ENCODE data around the gene MAT2B. TPM values are rescaled to one million over a fixed set of nuclear protein-coding genes. Genes with fewer than 3 reads are reported as not detected.
A peak's percentile ranks its signal among the peaks of the same experiment; 100 is the strongest.

The MAT2B gene
- total RNA-seq, 1 experiment from 2014 or later: 55.7 TPM

DNA sequence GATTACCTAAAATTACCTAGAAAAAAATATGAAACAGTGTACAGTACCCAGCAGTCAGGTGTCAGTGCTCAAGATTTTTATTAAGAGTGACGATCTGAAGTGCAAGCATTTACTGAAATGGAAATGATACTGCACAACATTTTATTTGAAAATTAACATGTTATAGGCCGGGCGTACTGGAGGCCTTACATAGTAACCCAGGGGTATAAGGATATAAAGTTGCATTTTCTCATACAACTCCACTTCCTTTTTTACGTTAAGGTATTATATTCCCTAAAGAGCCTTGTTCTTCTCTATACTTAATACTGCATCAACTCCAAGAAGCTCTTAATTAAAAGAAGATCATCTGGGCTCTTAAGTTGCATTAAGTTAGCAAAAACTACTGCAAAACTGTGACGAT is 3.3 kb downstream of the MAT2B start (continued):
- TF ChIP-seq, protein P1, sequence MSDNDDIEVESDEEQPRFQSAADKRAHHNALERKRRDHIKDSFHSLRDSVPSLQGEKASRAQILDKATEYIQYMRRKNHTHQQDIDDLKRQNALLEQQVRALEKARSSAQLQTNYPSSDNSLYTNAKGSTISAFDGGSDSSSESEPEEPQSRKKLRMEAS (CRISPR knock-in tag; IDR thresholded peaks at IDR 0.05): no peak
- no peak for TF ChIP-seq CBFB (CRISPR knock-in tag; IDR thresholded peaks at IDR 0.05; ENCODE audit: low read depth)
- TF ChIP-seq, protein P2, sequence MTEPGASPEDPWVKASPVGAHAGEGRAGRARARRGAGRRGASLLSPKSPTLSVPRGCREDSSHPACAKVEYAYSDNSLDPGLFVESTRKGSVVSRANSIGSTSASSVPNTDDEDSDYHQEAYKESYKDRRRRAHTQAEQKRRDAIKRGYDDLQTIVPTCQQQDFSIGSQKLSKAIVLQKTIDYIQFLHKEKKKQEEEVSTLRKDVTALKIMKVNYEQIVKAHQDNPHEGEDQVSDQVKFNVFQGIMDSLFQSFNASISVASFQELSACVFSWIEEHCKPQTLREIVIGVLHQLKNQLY (CRISPR knock-in tag; IDR thresholded peaks at IDR 0.05): no peak
- TF ChIP-seq ZNF396 (CRISPR knock-in tag; IDR thresholded peaks at IDR 0.05; ENCODE audit: borderline replicate concordance): no peak
- TF ChIP-seq, protein P3, sequence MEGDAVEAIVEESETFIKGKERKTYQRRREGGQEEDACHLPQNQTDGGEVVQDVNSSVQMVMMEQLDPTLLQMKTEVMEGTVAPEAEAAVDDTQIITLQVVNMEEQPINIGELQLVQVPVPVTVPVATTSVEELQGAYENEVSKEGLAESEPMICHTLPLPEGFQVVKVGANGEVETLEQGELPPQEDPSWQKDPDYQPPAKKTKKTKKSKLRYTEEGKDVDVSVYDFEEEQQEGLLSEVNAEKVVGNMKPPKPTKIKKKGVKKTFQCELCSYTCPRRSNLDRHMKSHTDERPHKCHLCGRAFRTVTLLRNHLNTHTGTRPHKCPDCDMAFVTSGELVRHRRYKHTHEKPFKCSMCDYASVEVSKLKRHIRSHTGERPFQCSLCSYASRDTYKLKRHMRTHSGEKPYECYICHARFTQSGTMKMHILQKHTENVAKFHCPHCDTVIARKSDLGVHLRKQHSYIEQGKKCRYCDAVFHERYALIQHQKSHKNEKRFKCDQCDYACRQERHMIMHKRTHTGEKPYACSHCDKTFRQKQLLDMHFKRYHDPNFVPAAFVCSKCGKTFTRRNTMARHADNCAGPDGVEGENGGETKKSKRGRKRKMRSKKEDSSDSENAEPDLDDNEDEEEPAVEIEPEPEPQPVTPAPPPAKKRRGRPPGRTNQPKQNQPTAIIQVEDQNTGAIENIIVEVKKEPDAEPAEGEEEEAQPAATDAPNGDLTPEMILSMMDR (IDR thresholded peaks at IDR 0.05): no peak
- no peak for TF ChIP-seq ZNF671 (CRISPR knock-in tag; IDR thresholded peaks at IDR 0.05)

DNA sequence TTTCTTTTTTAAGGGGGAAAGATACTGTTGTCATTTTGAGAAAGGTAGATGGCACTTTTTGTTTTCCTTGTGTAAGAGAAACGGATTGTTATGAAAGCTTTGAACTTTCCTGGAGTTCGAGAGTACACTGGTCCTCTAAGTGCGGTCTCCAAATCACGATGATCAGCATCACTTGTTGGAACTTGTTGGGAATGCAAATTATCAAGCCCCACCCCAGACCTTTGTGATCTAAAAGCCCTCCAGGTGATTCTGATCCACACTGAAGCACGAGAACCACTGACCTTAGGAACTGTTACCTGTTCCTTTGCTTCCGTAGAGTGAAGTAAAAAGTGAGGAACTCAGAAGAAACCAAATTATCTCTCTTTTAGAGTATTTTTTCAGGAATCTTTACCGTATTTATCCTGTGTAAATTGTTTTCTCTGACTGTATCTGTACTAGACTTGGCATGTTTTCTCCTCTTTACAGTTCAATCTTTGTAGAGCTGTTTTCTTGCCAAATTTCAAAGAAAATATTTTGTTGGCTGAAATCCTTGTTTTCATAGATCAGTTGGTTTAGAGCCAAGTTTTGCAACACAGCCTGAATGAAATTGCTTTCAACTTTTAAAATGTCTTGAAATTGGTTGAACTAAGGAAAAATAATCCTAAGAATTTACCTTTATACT is 4.0 kb downstream of the MAT2B start:
- H3K27ac Mint-ChIP-seq: peak overlapping the region; percentile 81
- H3K27me3 Mint-ChIP-seq (ENCODE audit: low read depth): no peaks in the 10 kb centered on the region
- ChIA-PET CTCF (no interaction called here), POLR2A (no interaction called here)
- H3K9me3 Mint-ChIP-seq: no peaks in the 10 kb centered on the region
- no peak for TF ChIP-seq NR2C2 (CRISPR knock-in tag; IDR thresholded peaks at IDR 0.05)
- ATAC-seq: no peak
- DNase-seq (ENCODE audit: low spot score): no peak
- peaks cover 52% of the 10 kb centered on the region for H3K4me1 Mint-ChIP-seq
- H3K36me3 Mint-ChIP-seq: peaks cover 31% of the 10 kb centered on the region
- H3K4me3 Mint-ChIP-seq: peak overlapping the region; percentile 52

DNA sequence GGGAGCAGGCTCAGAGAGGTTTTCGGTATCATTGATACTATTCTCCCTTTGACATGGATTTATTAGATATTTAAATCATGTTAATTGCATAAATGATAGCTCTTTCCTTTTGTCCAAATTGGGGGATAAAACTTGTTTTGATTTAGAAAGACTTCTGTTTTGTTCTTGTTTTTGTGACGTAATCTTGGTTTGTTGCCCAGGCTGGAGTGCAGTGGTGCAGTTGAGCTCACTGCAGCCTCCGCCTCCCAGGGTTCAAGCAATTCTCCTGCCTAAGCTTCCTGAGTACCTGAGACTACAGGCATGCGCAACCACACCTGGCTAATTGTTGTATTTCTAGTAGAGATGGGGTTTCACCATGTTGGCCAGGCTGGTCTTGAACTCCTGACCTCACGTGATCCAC is 7.1 kb downstream of the MAT2B start:
- H3K27ac Mint-ChIP-seq: peak overlapping the region; percentile 27; the same call in 1 of the 2 replicates
- H3K4me3 Mint-ChIP-seq: no peak overlapping the region
- H3K27me3 Mint-ChIP-seq (ENCODE audit: low read depth): no peaks in the 10 kb centered on the region
- no peaks in the 10 kb centered on the region for H3K9me3 Mint-ChIP-seq
- peaks cover 37% of the 10 kb centered on the region for H3K4me1 Mint-ChIP-seq
- ChIA-PET POLR2A (no interaction called here), CTCF (no interaction called here)
- ATAC-seq (no peak), DNase-seq (ENCODE audit: low spot score) (no peak)
- H3K36me3 Mint-ChIP-seq: peaks cover 52% of the 10 kb centered on the region
- TF ChIP-seq ELF4 (CRISPR knock-in tag; IDR thresholded peaks at IDR 0.05; ENCODE audit: low read depth) (no peak), ZNF416 (CRISPR knock-in tag; IDR thresholded peaks at IDR 0.05) (no peak), IRF2 (CRISPR knock-in tag; IDR thresholded peaks at IDR 0.05; ENCODE audit: borderline replicate concordance, low read depth) (no peak), MXD4 (CRISPR knock-in tag; IDR thresholded peaks at IDR 0.05; ENCODE audit: borderline replicate concordance) (no peak), ZNF219 (CRISPR knock-in tag; IDR thresholded peaks at IDR 0.05; ENCODE audit: borderline replicate concordance) (no peak), JUN (CRISPR knock-in tag; IDR thresholded peaks at IDR 0.05) (no peak), FOXK1 (CRISPR knock-in tag; IDR thresholded peaks at IDR 0.05) (no peak), NFE2L1 (CRISPR knock-in tag; IDR thresholded peaks at IDR 0.05) (no peak), CREM (CRISPR knock-in tag; IDR thresholded peaks at IDR 0.05) (no peak), RELA (CRISPR knock-in tag; IDR thresholded peaks at IDR 0.05; ENCODE audit: borderline replicate concordance) (no peak), GABPB1 (CRISPR knock-in tag; IDR thresholded peaks at IDR 0.05) (no peak), NFATC4 (CRISPR knock-in tag; IDR thresholded peaks at IDR 0.05) (no peak)
- TF ChIP-seq, protein P4, sequence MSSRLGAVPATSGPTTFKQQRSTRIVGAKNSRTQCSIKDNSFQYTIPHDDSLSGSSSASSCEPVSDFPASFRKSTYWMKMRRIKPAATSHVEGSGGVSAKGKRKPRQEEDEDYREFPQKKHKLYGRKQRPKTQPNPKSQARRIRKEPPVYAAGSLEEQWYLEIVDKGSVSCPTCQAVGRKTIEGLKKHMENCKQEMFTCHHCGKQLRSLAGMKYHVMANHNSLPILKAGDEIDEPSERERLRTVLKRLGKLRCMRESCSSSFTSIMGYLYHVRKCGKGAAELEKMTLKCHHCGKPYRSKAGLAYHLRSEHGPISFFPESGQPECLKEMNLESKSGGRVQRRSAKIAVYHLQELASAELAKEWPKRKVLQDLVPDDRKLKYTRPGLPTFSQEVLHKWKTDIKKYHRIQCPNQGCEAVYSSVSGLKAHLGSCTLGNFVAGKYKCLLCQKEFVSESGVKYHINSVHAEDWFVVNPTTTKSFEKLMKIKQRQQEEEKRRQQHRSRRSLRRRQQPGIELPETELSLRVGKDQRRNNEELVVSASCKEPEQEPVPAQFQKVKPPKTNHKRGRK (CRISPR knock-in tag; IDR thresholded peaks at IDR 0.05; ENCODE audit: borderline replicate concordance): no peak
- TF ChIP-seq, protein P5, sequence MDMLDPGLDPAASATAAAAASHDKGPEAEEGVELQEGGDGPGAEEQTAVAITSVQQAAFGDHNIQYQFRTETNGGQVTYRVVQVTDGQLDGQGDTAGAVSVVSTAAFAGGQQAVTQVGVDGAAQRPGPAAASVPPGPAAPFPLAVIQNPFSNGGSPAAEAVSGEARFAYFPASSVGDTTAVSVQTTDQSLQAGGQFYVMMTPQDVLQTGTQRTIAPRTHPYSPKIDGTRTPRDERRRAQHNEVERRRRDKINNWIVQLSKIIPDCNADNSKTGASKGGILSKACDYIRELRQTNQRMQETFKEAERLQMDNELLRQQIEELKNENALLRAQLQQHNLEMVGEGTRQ (CRISPR knock-in tag; IDR thresholded peaks at IDR 0.05): no peak
- TF ChIP-seq, protein P6, sequence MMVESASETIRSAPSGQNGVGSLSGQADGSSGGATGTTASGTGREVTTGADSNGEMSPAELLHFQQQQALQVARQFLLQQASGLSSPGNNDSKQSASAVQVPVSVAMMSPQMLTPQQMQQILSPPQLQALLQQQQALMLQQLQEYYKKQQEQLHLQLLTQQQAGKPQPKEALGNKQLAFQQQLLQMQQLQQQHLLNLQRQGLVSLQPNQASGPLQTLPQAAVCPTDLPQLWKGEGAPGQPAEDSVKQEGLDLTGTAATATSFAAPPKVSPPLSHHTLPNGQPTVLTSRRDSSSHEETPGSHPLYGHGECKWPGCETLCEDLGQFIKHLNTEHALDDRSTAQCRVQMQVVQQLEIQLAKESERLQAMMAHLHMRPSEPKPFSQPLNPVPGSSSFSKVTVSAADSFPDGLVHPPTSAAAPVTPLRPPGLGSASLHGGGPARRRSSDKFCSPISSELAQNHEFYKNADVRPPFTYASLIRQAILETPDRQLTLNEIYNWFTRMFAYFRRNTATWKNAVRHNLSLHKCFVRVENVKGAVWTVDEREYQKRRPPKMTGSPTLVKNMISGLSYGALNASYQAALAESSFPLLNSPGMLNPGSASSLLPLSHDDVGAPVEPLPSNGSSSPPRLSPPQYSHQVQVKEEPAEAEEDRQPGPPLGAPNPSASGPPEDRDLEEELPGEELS (CRISPR knock-in tag; IDR thresholded peaks at IDR 0.05): no peak
- TF ChIP-seq, protein P7, sequence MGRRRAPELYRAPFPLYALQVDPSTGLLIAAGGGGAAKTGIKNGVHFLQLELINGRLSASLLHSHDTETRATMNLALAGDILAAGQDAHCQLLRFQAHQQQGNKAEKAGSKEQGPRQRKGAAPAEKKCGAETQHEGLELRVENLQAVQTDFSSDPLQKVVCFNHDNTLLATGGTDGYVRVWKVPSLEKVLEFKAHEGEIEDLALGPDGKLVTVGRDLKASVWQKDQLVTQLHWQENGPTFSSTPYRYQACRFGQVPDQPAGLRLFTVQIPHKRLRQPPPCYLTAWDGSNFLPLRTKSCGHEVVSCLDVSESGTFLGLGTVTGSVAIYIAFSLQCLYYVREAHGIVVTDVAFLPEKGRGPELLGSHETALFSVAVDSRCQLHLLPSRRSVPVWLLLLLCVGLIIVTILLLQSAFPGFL (CRISPR knock-in tag; IDR thresholded peaks at IDR 0.05; ENCODE audit: borderline replicate concordance): no peak
- TF ChIP-seq, protein P8, sequence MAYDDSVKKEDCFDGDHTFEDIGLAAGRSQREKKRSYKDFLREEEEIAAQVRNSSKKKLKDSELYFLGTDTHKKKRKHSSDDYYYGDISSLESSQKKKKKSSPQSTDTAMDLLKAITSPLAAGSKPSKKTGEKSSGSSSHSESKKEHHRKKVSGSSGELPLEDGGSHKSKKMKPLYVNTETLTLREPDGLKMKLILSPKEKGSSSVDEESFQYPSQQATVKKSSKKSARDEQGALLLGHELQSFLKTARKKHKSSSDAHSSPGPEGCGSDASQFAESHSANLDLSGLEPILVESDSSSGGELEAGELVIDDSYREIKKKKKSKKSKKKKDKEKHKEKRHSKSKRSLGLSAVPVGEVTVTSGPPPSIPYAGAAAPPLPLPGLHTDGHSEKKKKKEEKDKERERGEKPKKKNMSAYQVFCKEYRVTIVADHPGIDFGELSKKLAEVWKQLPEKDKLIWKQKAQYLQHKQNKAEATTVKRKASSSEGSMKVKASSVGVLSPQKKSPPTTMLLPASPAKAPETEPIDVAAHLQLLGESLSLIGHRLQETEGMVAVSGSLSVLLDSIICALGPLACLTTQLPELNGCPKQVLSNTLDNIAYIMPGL (CRISPR knock-in tag; IDR thresholded peaks at IDR 0.05): no peak
